GM18519 (cell line): ENCODE results near the gene CYB5A.

Experiments used
- ATAC-seq: cut with Tn5 transposase; IDR thresholded peaks from one replicate; pipeline ENCODE4 v1.9.1; 2021; ENCODE audit warnings: mild to moderate bottlenecking, moderate library complexity; ENCODE audit not compliant: unreplicated experiment, low FRiP score

The CYB5A gene

GRCh38 chr18:74225193-74225840 lies 66.4 kb downstream of the CYB5A start:
- no peak for ATAC-seq

GRCh38 chr18:74222710-74223494 lies 68.9 kb downstream of the CYB5A start:
- no peak for ATAC-seq

- no peak for ATAC-seq
Observed at GRCh38 chr18:74221081-74221480, 70.7 kb downstream of the CYB5A start.

- no peak for ATAC-seq
Observed at GRCh38 chr18:74219056-74219455, 72.7 kb downstream of the CYB5A start.

GRCh38 chr18:74217476-74218143 lies 74.2 kb downstream of the CYB5A start:
- no peak for ATAC-seq

GRCh38 chr18:74216661-74217110 lies 75.1 kb downstream of the CYB5A start:
- no peak for ATAC-seq

GRCh38 chr18:74215863-74216262 lies 75.9 kb downstream of the CYB5A start:
- no peak for ATAC-seq

- ATAC-seq, result no peak
Observed at GRCh38 chr18:74213429-74213828, 78.3 kb downstream of the CYB5A start.

- no peak for ATAC-seq
Observed at GRCh38 chr18:74204526-74205152, 87.1 kb downstream of the CYB5A start.

GRCh38 chr18:74203811-74204210 lies 88.0 kb downstream of the CYB5A start:
- no peak for ATAC-seq
